Mesendoderm (in vitro differentiated cells): ENCODE data around the gene ARHGAP42.

Source experiments
- DNase-seq: peaks from one replicate; pipeline ENCODE4 v3.0.0; 2013
- H2AK5ac ChIP-seq: 2 replicates; pipeline ENCODE4 v1.6.1; 2013; ENCODE audit warnings: low read length, inconsistent platforms
- H2BK120ac ChIP-seq: 2 replicates; pipeline ENCODE4 v1.6.1; 2013; ENCODE audit warnings: low read depth, mild to moderate bottlenecking, low read length, moderate library complexity, mixed read lengths
- H2BK15ac ChIP-seq: replicated peaks from 2 replicates; pipeline ENCODE4 v1.6.1; 2013; ENCODE audit warnings: low read depth, mild to moderate bottlenecking, moderate library complexity
- H2BK5ac ChIP-seq: 2 replicates; pipeline ENCODE4 v1.6.1; 2013; ENCODE audit warnings: low read length, inconsistent platforms
- H3K18ac ChIP-seq: 2 replicates; pipeline ENCODE4 v1.6.1; 2013; ENCODE audit warnings: mild to moderate bottlenecking, low read length, mixed read lengths
- H3K23ac ChIP-seq: one replicate; pipeline ENCODE4 v1.6.1; 2013; ENCODE audit warnings: low read length
- H3K27ac ChIP-seq: 2 replicates; pipeline ENCODE4 v1.5.1; 2013; ENCODE audit warnings: low read depth, mild to moderate bottlenecking, inconsistent platforms, low read length, moderate library complexity
- H3K27me3 ChIP-seq: 2 replicates; pipeline ENCODE4 v1.6.1; 2013; ENCODE audit warnings: low read length, control low read depth, mild to moderate bottlenecking, inconsistent platforms; ENCODE audit not compliant: insufficient read depth, poor library complexity
- H3K36me3 ChIP-seq: 2 replicates; pipeline ENCODE4 v1.6.1; 2013; ENCODE audit warnings: low read length, inconsistent platforms; ENCODE audit not compliant: control insufficient read depth, insufficient read depth
- H3K4ac ChIP-seq: one replicate; pipeline ENCODE4 v1.6.1; 2013; ENCODE audit warnings: low read depth, mild to moderate bottlenecking, low read length, moderate library complexity
- H3K4me1 ChIP-seq: 2 replicates; pipeline ENCODE4 v1.6.1; 2013; ENCODE audit warnings: low read depth, low read length, inconsistent platforms; ENCODE audit not compliant: control insufficient read depth
- H3K4me2 ChIP-seq: 2 replicates; pipeline ENCODE4 v1.6.1; 2013; ENCODE audit warnings: low read length
- H3K4me3 ChIP-seq: 2 replicates; pipeline ENCODE4 v1.5.1; 2013; ENCODE audit warnings: mild to moderate bottlenecking, low read length
- H3K56ac ChIP-seq: one replicate; pipeline ENCODE4 v1.6.1; 2013; ENCODE audit warnings: low read length
- H3K79me1 ChIP-seq: 2 replicates; pipeline ENCODE4 v1.6.1; 2013; ENCODE audit warnings: low read length, inconsistent platforms
- H3K79me2 ChIP-seq: 2 replicates; pipeline ENCODE4 v1.6.1; 2013; ENCODE audit warnings: mild to moderate bottlenecking, low read length; ENCODE audit not compliant: control insufficient read depth, insufficient read depth
- H3K9ac ChIP-seq: 2 replicates; pipeline ENCODE4 v1.6.1; 2013; ENCODE audit warnings: low read length, inconsistent platforms
- H4K5ac ChIP-seq: one replicate; pipeline ENCODE4 v1.6.1; 2013; ENCODE audit warnings: low read length
- H4K8ac ChIP-seq: one replicate; pipeline ENCODE4 v1.6.1; 2013; ENCODE audit warnings: low read depth, mild to moderate bottlenecking, control low read depth, low read length, moderate library complexity
- WGBS: extraction: QIAGEN DNeasy Blood & Tissue Kit; methylation state at CpG from one replicate; pipeline ENCODE4 v1.1.7; 2013; ENCODE audit warnings: low lambda C conversion rate, missing lambda C conversion rate; ENCODE audit not compliant: insufficient coverage; ENCODE audit errors: extremely low coverage; 5-methylcytosine and 5-hydroxymethylcytosine counted together

ARHGAP42 gene

GRCh38 chr11:100825626-100826025, 138.5 kb downstream of the ARHGAP42 start:
- no peak overlapping the region for H3K23ac ChIP-seq
- peak overlapping the region; percentile 36 for H2BK15ac ChIP-seq
- H3K4me3 ChIP-seq, result no peak overlapping the region
- peak overlapping the region; percentile 60 for H3K18ac ChIP-seq
- peaks cover 8% of the 10 kb centered on the region for H3K79me1 ChIP-seq
- H3K9ac ChIP-seq, result no peak overlapping the region
- no peak overlapping the region for H2BK5ac ChIP-seq
- no peak overlapping the region for H3K56ac ChIP-seq
- DNase-seq, result no peak
- H4K8ac ChIP-seq, result no peak overlapping the region
- no peak overlapping the region for H4K5ac ChIP-seq
- no peak overlapping the region for H3K27ac ChIP-seq
- H3K4me2 ChIP-seq, result no peak overlapping the region
- H3K4ac ChIP-seq, result no peak overlapping the region
- no CpG with 5 or more reads among the region's 3 CpGs for WGBS
- H2BK120ac ChIP-seq, result no peak overlapping the region
- peaks cover 2% of the 10 kb centered on the region for H3K79me2 ChIP-seq
- peaks cover 10% of the 10 kb centered on the region for H3K4me1 ChIP-seq
- no peak overlapping the region for H2AK5ac ChIP-seq
- no peaks in the 10 kb centered on the region for H3K36me3 ChIP-seq
- no peaks in the 10 kb centered on the region for H3K27me3 ChIP-seq

GRCh38 chr11:100827934-100828661, 141.0 kb downstream of the ARHGAP42 start:
- H3K36me3 ChIP-seq, result no peaks in the 10 kb centered on the region
- H2BK120ac ChIP-seq, result no peak overlapping the region
- peaks cover 2% of the 10 kb centered on the region for H3K79me2 ChIP-seq
- H2BK5ac ChIP-seq, result no peak overlapping the region
- H3K18ac ChIP-seq, result no peak overlapping the region
- peaks cover 10% of the 10 kb centered on the region for H3K4me1 ChIP-seq
- no peak overlapping the region for H3K23ac ChIP-seq
- WGBS, result no CpG with 5 or more reads among the region's 1 CpG
- H3K79me1 ChIP-seq, result peaks cover 10% of the 10 kb centered on the region
- H3K4me3 ChIP-seq, result no peak overlapping the region
- H4K5ac ChIP-seq, result no peak overlapping the region
- no peak overlapping the region for H2AK5ac ChIP-seq
- no peak overlapping the region for H3K27ac ChIP-seq
- H3K9ac ChIP-seq, result no peak overlapping the region
- H3K27me3 ChIP-seq, result no peaks in the 10 kb centered on the region
- H4K8ac ChIP-seq, result no peak overlapping the region
- peak; percentile 92 for DNase-seq
- H2BK15ac ChIP-seq, result no peak overlapping the region
- no peak overlapping the region for H3K4me2 ChIP-seq
- no peak overlapping the region for H3K56ac ChIP-seq
- H3K4ac ChIP-seq, result no peak overlapping the region

GRCh38 chr11:100830274-100830673, 143.2 kb downstream of the ARHGAP42 start:
- Histone ChIP-seq H2BK120ac (no peak overlapping the region), H3K23ac (no peak overlapping the region)

GRCh38 chr11:100830978-100831732, 144.1 kb downstream of the ARHGAP42 start:
- H2AK5ac ChIP-seq, result no peak overlapping the region
- H3K9ac ChIP-seq, result no peak overlapping the region
- H3K4me1 ChIP-seq, result peaks cover 7% of the 10 kb centered on the region
- peaks cover 6% of the 10 kb centered on the region for H3K79me1 ChIP-seq
- no peak overlapping the region for H2BK5ac ChIP-seq
- no peak overlapping the region for H3K4me3 ChIP-seq
- H2BK120ac ChIP-seq, result no peak overlapping the region
- H3K23ac ChIP-seq, result no peak overlapping the region
- H3K27ac ChIP-seq, result no peak overlapping the region
- H3K4me2 ChIP-seq, result no peak overlapping the region
- H3K36me3 ChIP-seq, result no peaks in the 10 kb centered on the region
- no peak overlapping the region for H2BK15ac ChIP-seq
- no CpG with 5 or more reads among the region's 6 CpGs for WGBS
- H3K56ac ChIP-seq, result no peak overlapping the region
- H3K27me3 ChIP-seq, result no peaks in the 10 kb centered on the region
- no peak overlapping the region for H3K18ac ChIP-seq
- no peak overlapping the region for H3K4ac ChIP-seq
- no peaks in the 10 kb centered on the region for H3K79me2 ChIP-seq
- DNase-seq, result no peak
- H4K5ac ChIP-seq, result no peak overlapping the region
- H4K8ac ChIP-seq, result no peak overlapping the region

More at GRCh38 chr11:100830274-100830673, 143.2 kb downstream of the ARHGAP42 start:
- no peak overlapping the region for H3K56ac ChIP-seq
- no peak overlapping the region for H3K4me2 ChIP-seq
- H3K18ac ChIP-seq, result no peak overlapping the region
- peaks cover 10% of the 10 kb centered on the region for H3K79me1 ChIP-seq
- no peak overlapping the region for H3K4ac ChIP-seq
- H3K4me1 ChIP-seq, result peaks cover 7% of the 10 kb centered on the region
- no peak overlapping the region for H2AK5ac ChIP-seq
- no CpG with 5 or more reads among the region's 7 CpGs for WGBS
- H3K9ac ChIP-seq, result no peak overlapping the region
- no peak overlapping the region for H3K4me3 ChIP-seq
- no peak overlapping the region for H2BK5ac ChIP-seq
- no peak overlapping the region for H4K5ac ChIP-seq
- peaks cover 2% of the 10 kb centered on the region for H3K79me2 ChIP-seq
- no peak overlapping the region for H2BK15ac ChIP-seq
- no peak overlapping the region for H4K8ac ChIP-seq
- DNase-seq, result no peak
- no peaks in the 10 kb centered on the region for H3K27me3 ChIP-seq
- H3K27ac ChIP-seq, result no peak overlapping the region
- no peaks in the 10 kb centered on the region for H3K36me3 ChIP-seq

GRCh38 chr11:100831929-100832494, 144.9 kb downstream of the ARHGAP42 start:
- Histone ChIP-seq H3K4me3 (no peak overlapping the region), H3K18ac (no peak overlapping the region), H4K8ac (no peak overlapping the region), H3K27ac (no peak overlapping the region), H3K79me1 (peaks cover 6% of the 10 kb centered on the region), H3K4me1 (peaks cover 7% of the 10 kb centered on the region), H3K4ac (no peak overlapping the region), H2BK120ac (no peak overlapping the region), H3K36me3 (no peaks in the 10 kb centered on the region), H4K5ac (no peak overlapping the region), H2BK15ac (no peak overlapping the region), H3K56ac (no peak overlapping the region), H3K9ac (no peak overlapping the region), H3K23ac (no peak overlapping the region), H2AK5ac (no peak overlapping the region), H2BK5ac (no peak overlapping the region), H3K27me3 (no peaks in the 10 kb centered on the region), H3K79me2 (no peaks in the 10 kb centered on the region), H3K4me2 (no peak overlapping the region)
- no CpG with 5 or more reads among the region's 5 CpGs for WGBS
- no peak for DNase-seq
